ENCODE data around the gene HSPA1A.

The HSPA1A gene

DNA sequence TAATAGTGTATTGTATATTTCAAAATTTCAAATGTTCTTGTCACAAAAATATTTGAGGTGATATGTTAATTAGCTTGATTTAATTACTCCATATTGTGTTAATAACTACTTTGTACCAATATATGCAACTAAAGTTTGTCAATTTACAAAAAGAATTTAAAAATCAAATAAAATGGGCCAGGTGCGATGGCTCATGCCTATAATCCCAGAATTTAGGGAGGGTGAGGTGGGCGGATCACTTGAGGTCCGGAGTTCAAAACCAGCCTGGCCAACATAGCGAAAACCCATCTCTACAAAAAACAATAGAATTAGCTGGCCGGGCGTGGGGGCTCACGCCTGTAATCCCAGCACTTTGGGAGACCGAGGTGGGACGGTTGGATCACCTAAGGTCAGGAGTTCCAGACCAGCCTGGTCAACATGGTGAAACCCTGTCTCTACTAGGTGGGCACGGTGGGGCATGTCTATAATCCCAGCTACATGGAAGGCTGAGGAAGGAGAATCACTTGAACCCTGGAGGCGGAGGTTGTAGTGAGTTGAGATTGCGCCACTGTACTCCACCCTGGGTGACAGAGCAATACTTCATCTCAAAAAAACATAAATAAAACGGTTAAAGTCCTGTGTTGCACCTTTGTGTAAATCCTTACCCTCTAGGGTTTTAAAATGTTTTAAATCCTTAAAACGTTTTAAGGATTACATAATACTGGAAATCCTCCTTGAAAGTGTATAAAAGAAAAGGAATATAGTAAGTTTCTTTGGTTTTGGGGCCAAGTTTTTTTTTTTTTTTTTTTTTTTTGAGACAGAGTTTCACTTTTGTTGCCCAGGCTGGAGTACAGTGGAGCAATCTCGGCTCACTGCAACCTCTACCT, 16.2 kb downstream of the HSPA1A start:
- no peak for TF ChIP-seq TAF1 (IDR thresholded peaks at IDR 0.05; ENCODE audit: borderline replicate concordance, insufficient read depth, low read length)
- TF ChIP-seq POLR2AphosphoS5 (IDR thresholded peaks at IDR 0.05; ENCODE audit: low read depth, low read length): no peak
- TF ChIP-seq FOXP2 (optimal IDR thresholded peaks at IDR 0.05; ENCODE audit: borderline replicate concordance, extremely low read depth, extremely low read length, insufficient read depth): no peak
- TF ChIP-seq SIN3A (IDR thresholded peaks at IDR 0.05; ENCODE audit: borderline replicate concordance, insufficient read depth, low read length): no peak
- TF ChIP-seq, protein P1, sequence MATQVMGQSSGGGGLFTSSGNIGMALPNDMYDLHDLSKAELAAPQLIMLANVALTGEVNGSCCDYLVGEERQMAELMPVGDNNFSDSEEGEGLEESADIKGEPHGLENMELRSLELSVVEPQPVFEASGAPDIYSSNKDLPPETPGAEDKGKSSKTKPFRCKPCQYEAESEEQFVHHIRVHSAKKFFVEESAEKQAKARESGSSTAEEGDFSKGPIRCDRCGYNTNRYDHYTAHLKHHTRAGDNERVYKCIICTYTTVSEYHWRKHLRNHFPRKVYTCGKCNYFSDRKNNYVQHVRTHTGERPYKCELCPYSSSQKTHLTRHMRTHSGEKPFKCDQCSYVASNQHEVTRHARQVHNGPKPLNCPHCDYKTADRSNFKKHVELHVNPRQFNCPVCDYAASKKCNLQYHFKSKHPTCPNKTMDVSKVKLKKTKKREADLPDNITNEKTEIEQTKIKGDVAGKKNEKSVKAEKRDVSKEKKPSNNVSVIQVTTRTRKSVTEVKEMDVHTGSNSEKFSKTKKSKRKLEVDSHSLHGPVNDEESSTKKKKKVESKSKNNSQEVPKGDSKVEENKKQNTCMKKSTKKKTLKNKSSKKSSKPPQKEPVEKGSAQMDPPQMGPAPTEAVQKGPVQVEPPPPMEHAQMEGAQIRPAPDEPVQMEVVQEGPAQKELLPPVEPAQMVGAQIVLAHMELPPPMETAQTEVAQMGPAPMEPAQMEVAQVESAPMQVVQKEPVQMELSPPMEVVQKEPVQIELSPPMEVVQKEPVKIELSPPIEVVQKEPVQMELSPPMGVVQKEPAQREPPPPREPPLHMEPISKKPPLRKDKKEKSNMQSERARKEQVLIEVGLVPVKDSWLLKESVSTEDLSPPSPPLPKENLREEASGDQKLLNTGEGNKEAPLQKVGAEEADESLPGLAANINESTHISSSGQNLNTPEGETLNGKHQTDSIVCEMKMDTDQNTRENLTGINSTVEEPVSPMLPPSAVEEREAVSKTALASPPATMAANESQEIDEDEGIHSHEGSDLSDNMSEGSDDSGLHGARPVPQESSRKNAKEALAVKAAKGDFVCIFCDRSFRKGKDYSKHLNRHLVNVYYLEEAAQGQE (IDR thresholded peaks at IDR 0.05; ENCODE audit: insufficient read depth in 1 of 2, low read depth in 2 of 2, low read length in 2 of 2): no peak

DNA sequence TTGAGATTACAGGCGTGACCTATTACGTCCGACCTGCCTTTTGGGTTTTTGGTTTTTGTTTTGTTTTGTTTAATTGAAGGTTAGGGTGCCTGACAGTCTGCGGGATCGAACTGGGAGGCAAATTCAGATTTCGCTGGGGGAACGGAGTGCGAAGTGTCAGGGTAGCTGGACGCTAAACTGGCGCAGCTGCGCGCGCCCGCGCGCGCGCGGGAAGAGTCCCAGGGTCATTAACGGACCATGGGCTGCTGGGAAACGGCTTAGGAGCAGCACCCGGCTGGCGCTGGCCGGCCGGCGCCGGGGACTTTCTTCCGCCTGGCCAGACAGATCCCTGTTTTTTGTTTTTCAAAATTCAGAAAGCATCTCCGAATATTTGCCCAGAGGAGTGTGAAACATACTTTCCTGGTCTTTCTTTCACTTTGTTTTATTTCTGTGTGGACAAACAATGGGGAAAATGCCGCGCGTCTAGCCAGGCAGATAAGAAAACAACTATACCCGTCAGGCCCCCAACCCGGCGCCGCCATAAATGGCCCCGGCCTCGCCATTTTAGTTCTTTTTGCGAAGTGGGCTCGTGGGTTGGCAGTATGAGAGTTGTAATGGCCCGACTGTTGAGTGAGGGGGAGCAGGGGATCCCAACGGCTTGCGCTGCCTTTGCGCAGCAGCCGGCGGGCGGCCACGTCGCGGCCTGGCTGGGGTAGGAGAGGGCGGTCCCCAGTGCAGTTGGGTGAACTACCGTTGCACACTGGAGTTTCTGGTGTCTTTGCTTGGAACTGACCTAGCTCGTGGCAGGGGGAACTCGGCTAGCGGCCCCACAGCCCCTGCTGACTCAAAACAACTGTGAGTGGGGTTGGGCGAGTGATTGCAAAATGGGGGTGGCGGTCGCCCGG, 19.3 kb downstream of the HSPA1A start:
- TF ChIP-seq TAF1 (IDR thresholded peaks at IDR 0.05; ENCODE audit: borderline replicate concordance, insufficient read depth, low read length): peak; percentile 96
- TF ChIP-seq, protein P1 (IDR thresholded peaks at IDR 0.05; ENCODE audit: insufficient read depth in 1 of 2, low read depth in 2 of 2, low read length in 2 of 2): peak; percentile 25 to 63; a peak in 2 of 4 replicates
- TF ChIP-seq SIN3A (IDR thresholded peaks at IDR 0.05; ENCODE audit: borderline replicate concordance, insufficient read depth, low read length): peak; percentile 70; the same call in 1 of the 2 replicates
- TF ChIP-seq POLR2AphosphoS5 (IDR thresholded peaks at IDR 0.05; ENCODE audit: low read depth, low read length): peak; percentile 100
- no peak for TF ChIP-seq FOXP2 (optimal IDR thresholded peaks at IDR 0.05; ENCODE audit: borderline replicate concordance, extremely low read depth, extremely low read length, insufficient read depth)

DNA sequence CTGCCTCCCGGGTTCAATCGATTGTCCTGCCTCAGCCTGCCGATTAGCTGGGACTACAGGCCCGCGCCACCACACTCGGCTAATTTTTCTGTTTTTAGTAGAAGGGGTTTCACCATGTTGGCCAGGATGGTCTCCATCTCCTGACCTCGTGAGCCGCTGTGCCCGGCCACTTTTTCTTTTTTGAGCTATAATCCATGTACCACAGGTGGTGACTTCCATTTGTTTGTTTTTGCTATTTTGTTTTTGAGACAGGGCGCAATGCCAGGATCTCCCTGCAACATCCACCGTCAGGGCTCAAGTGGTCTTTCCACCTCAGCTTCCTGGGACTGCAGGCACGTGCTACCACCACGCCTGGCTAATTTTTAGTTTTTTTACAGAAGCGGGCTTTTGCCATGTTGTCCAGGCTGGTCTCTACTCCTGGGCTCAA, 20.7 kb downstream of the HSPA1A start:
- no peak for TF ChIP-seq SIN3A (IDR thresholded peaks at IDR 0.05; ENCODE audit: borderline replicate concordance, insufficient read depth, low read length)
- no peak for TF ChIP-seq TAF1 (IDR thresholded peaks at IDR 0.05; ENCODE audit: borderline replicate concordance, insufficient read depth, low read length)
- TF ChIP-seq, protein P1 (IDR thresholded peaks at IDR 0.05; ENCODE audit: insufficient read depth in 1 of 2, low read depth in 2 of 2, low read length in 2 of 2): no peak
- no peak for TF ChIP-seq POLR2AphosphoS5 (IDR thresholded peaks at IDR 0.05; ENCODE audit: low read depth, low read length)
- no peak for TF ChIP-seq FOXP2 (optimal IDR thresholded peaks at IDR 0.05; ENCODE audit: borderline replicate concordance, extremely low read depth, extremely low read length, insufficient read depth)

DNA sequence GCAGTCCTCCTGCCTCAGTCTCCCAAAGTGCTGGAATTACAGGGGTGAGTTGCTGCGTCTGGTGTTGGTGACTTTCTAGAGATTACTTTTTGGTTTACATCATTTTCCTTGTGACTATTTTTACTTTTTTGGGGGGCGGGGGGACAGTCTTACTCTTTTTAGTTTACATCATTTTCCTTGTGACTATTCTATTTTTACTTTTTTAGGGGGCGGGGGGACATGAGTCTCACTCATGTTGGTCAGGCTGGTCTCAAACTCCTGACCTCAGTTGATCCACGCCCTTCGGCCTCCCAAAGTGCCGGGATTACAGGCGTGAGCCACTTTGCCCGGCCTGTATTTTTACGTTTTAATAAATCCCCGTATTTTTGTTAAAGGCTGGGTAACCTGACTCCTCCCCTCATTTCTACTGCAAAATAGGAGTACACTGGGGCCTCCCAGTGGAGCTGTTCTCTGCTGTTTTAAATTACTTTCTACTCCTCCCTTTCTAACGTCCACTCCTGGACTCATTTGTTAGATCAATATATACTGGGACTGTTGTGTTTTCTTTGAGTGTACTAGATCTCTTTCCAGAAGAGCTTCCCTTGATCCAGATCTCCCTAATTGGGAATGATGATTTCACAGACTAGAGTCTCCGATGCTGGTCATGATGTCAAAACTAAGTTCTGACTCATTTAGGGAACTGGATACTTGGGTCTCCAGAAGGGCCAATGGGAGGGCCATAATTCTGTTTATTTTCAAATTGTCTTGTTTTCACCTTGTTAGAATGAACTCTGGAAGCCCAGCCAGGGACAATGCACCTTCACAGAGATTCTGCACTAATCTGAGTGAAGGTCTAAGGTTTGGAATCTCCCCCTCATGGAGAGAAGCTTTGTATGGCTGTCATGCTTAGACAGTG, 21.4 kb downstream of the HSPA1A start:
- TF ChIP-seq TAF1 (IDR thresholded peaks at IDR 0.05; ENCODE audit: borderline replicate concordance, insufficient read depth, low read length) (no peak), SIN3A (IDR thresholded peaks at IDR 0.05; ENCODE audit: borderline replicate concordance, insufficient read depth, low read length) (no peak), FOXP2 (optimal IDR thresholded peaks at IDR 0.05; ENCODE audit: borderline replicate concordance, extremely low read depth, extremely low read length, insufficient read depth) (no peak)

Data from PFSK-1 (cell line).